ENCODE results near the gene DNAL1.

Gene DNAL1

DNA sequence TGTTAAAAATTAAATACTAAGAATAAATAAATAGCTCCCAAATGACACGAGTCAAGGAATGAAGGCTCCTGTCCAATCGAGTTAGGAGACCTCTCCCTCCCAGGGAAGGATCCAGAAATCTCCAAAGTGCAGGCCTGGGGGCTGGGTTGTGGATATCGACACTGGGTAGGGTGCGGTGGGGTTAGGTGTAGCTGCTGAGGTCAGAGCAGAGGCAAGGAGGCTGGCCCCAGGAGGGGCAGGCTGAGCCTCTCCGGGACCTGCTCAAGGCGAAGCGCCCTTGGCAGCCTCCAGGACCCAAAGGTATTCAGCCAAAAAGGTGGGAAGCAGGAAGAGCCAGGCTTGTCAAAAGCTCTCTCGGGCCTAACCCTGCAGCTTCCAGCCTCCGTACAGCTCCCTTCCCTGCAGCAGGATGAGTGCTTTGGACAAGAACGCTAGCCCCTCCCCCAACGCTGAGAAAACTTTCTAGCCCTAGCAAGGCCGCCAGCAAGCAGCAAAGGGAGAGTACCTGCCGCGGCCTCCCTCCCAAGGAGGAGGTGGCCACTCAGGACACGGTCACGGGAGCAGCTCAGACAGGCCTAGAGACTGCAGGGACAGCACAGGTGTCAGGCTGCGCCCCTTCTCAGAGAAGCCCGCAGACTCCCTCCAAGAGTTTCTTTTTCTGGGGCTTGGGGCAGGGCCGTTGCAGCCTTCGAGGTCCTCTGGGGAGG lies 73.1 kb downstream of the DNAL1 start:
- DNase-seq (ENCODE audit: low read depth): no peak
- TF ChIP-seq, protein P1, sequence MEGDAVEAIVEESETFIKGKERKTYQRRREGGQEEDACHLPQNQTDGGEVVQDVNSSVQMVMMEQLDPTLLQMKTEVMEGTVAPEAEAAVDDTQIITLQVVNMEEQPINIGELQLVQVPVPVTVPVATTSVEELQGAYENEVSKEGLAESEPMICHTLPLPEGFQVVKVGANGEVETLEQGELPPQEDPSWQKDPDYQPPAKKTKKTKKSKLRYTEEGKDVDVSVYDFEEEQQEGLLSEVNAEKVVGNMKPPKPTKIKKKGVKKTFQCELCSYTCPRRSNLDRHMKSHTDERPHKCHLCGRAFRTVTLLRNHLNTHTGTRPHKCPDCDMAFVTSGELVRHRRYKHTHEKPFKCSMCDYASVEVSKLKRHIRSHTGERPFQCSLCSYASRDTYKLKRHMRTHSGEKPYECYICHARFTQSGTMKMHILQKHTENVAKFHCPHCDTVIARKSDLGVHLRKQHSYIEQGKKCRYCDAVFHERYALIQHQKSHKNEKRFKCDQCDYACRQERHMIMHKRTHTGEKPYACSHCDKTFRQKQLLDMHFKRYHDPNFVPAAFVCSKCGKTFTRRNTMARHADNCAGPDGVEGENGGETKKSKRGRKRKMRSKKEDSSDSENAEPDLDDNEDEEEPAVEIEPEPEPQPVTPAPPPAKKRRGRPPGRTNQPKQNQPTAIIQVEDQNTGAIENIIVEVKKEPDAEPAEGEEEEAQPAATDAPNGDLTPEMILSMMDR (IDR thresholded peaks at IDR 0.05; ENCODE audit: control insufficient read depth, extremely low read depth, insufficient read depth): no peak
- no peak overlapping the region for H3K4me3 ChIP-seq (ENCODE audit: low read depth, low read length)

DNA sequence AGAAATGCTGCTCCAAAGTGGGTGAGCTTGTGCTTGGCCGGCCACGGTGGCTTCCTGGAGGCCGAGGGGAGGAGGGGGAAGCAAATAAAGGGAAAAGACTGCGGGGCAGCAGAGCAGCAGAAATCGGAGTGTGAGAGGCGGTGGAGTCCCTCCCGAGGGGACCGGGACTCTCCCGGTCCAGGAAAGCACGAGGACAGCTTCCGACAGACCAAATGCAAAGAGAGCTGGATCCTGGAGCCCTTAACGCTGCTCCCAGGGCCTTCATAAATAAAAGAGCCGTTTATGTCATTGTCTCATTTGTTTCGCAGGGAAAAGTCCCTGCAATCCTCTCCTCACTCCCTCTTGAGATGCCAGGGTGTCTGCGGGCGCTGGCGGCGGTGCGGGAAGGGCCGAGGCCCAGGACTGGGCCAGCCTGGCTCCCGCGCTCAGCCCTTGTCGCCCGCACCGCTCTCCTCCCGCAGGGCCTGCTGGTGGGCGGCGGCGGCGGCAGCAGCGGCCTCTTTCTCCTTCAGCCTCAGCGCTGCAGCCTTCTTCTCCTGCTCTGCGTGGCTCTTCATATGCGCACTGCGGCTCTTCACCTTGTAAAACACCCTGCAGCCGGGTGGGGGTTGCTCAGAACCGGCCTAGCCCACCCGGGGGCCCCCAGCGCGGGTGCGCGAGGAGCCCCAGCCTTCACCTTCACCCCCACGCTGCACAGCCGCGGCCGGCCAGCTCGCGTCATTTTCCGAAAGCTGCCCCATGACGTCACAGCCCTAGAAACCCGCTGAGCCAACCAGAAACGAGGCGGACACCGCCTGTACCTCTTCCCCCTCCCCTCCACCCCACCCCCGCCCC lies 73.8 kb downstream of the DNAL1 start:
- no peak overlapping the region for H3K4me3 ChIP-seq (ENCODE audit: low read depth, low read length)
- no peak for DNase-seq (ENCODE audit: low read depth)
- TF ChIP-seq, protein P1 (IDR thresholded peaks at IDR 0.05; ENCODE audit: control insufficient read depth, extremely low read depth, insufficient read depth): no peak

DNA sequence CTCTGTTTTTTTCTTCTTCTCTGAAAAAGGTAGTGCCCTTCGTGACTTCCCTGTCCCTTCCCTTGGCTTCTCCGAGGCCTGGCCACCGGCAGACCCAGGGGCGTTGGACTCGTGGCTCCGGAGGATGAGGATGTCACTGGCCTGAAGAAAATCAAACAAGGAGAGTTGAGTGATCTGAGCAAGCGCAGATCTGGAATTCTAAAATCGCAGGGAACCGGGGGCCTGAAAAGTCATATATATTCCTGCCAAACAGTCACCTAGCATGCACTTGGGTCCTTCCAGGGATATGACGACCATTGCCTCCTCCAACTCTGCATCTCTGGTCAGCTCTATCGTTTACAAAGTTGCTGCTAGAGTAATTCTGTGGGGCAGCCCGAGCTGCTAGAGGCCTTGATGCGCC lies 74.6 kb downstream of the DNAL1 start:
- TF ChIP-seq, protein P1 (IDR thresholded peaks at IDR 0.05; ENCODE audit: control insufficient read depth, extremely low read depth, insufficient read depth): no peak
- no peak for DNase-seq (ENCODE audit: low read depth)
- H3K4me3 ChIP-seq (ENCODE audit: low read depth, low read length): no peak overlapping the region

DNA sequence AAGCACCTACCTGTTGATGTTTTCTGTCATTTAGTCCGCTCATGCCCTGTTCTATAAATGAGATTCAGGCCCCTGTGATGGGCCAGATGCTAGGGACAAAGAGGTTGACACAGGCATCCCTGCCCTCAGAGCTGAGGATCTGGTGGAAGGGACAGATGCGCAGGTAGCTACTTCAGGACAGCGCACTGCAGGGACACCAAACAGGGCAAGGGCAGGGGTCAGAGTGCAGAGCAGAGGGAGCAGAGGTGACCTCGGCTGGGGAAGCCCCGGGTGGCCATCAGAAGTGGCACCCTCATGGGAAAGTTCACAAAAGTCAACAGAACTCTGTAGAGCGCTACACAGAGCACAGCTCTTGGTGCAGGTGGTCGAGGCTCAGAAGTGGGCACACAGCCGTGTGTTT lies 75.0 kb downstream of the DNAL1 start:
- H3K4me3 ChIP-seq (ENCODE audit: low read depth, low read length): no peak overlapping the region
- TF ChIP-seq, protein P1 (IDR thresholded peaks at IDR 0.05; ENCODE audit: control insufficient read depth, extremely low read depth, insufficient read depth): no peak
- no peak for DNase-seq (ENCODE audit: low read depth)

DNA sequence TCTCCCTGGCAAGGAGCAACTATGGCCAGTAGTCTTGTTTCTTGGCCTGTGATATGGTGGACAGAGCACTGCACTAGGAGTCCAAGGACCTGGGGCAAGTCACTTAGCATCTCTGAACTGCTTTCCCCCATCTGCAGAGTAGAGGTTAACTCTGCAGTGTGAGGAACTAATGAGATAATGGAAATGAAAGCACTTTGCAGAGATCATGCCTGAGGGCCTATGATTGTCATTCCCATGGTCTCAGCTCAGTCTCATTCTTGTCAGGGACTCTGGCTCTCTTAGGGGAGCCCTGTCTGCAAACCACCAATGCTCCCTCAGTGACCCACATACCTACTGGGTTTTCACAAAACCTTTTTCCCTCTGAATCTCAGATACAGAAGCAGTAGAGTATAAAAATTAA lies 75.8 kb downstream of the DNAL1 start:
- H3K4me3 ChIP-seq (ENCODE audit: low read depth, low read length): no peak overlapping the region
- TF ChIP-seq, protein P1 (IDR thresholded peaks at IDR 0.05; ENCODE audit: control insufficient read depth, extremely low read depth, insufficient read depth): no peak
- DNase-seq (ENCODE audit: low read depth): no peak

DNA sequence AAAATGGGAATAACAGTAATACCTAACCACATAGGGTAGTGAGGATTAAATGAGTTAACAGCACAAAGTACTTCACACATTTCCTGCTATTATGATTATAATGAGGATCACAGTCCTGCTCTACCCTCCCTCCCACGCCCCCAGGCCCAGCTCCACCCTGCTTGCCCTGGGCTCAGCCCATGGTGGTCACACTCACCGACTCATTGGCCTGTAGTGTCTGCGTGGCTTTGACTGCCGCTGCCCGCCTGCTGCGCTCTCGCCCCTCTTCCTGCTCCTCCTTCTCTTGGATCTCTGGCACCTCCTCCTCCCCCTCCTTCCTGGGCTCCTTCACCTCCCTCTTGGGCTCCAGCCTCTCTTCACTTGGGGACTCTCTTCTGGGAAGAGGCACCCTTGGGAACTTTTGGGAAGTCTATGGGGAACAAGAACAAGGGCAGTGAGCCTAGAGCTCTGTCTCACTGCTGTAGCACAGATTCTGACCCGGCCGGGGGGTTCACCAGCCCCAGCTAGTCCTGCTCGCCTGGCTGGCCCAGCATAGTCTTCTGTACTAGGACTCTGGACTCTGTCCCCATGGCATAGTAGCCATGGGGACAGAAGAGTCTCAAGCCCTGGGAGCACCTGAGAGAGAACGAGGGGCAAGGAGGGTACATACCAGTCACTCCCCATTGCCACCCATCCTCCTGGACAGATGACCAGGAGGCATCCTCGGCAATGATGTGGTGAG lies 76.5 kb downstream of the DNAL1 start:
- TF ChIP-seq, protein P1 (IDR thresholded peaks at IDR 0.05; ENCODE audit: control insufficient read depth, extremely low read depth, insufficient read depth): no peak
- no peak for DNase-seq (ENCODE audit: low read depth)

More for the DNA sequence above, 76.5 kb downstream of the DNAL1 start:
- no peak overlapping the region for H3K4me3 ChIP-seq (ENCODE audit: low read depth, low read length)

All from LNCaP clone FGC (cell line).